ENCODE results near the gene SLC7A7.
A peak's percentile ranks its signal among the peaks of the same experiment; 100 is the strongest.
"Not testable (repeated sequence)": the region's sequence is repeated elsewhere in the genome, so short reads cannot be mapped to it uniquely, and the experiment has no call there.

Gene SLC7A7

GRCh38 chr14:22752422-22752821, 62.8 kb downstream of the SLC7A7 start:
- Mint-ChIP-seq H3K27ac (no peak overlapping the region), H3K36me3 (ENCODE audit: low read depth) (no peaks in the 10 kb centered on the region), H3K9me3 (no peaks in the 10 kb centered on the region), H3K27me3 (ENCODE audit: low read depth) (peaks cover 49% of the 10 kb centered on the region), H3K4me3 (no peak overlapping the region), H3K4me1 (ENCODE audit: low read depth) (peaks cover 24% of the 10 kb centered on the region)
- peak; percentile 17 for DNase-seq (ENCODE audit: low spot score)

- Mint-ChIP-seq H3K36me3 (ENCODE audit: low read depth) (no peaks in the 10 kb centered on the region), H3K27ac (no peak overlapping the region), H3K27me3 (ENCODE audit: low read depth) (peaks cover 40% of the 10 kb centered on the region), H3K4me3 (no peak overlapping the region), H3K4me1 (ENCODE audit: low read depth) (peaks cover 24% of the 10 kb centered on the region), H3K9me3 (no peaks in the 10 kb centered on the region)
- no peak for DNase-seq (ENCODE audit: low spot score)
Observed at GRCh38 chr14:22748631-22749068, 66.6 kb downstream of the SLC7A7 start.

- H3K4me1 Mint-ChIP-seq (ENCODE audit: low read depth), result peaks cover 24% of the 10 kb centered on the region
- H3K27ac Mint-ChIP-seq, result no peak overlapping the region
- no peaks in the 10 kb centered on the region for H3K9me3 Mint-ChIP-seq
- H3K27me3 Mint-ChIP-seq (ENCODE audit: low read depth), result peaks cover 36% of the 10 kb centered on the region
- H3K4me3 Mint-ChIP-seq, result no peak overlapping the region
- DNase-seq (ENCODE audit: low spot score), result no peak
- H3K36me3 Mint-ChIP-seq (ENCODE audit: low read depth), result no peaks in the 10 kb centered on the region
Observed at GRCh38 chr14:22748206-22748605, 67.0 kb downstream of the SLC7A7 start.

GRCh38 chr14:22747769-22748168, 67.5 kb downstream of the SLC7A7 start:
- H3K27me3 Mint-ChIP-seq (ENCODE audit: low read depth), result peaks cover 34% of the 10 kb centered on the region
- H3K9me3 Mint-ChIP-seq, result no peaks in the 10 kb centered on the region
- no peak for DNase-seq (ENCODE audit: low spot score)
- H3K27ac Mint-ChIP-seq, result no peak overlapping the region
- H3K36me3 Mint-ChIP-seq (ENCODE audit: low read depth), result no peaks in the 10 kb centered on the region
- no peak overlapping the region for H3K4me3 Mint-ChIP-seq
- H3K4me1 Mint-ChIP-seq (ENCODE audit: low read depth), result peaks cover 19% of the 10 kb centered on the region

GRCh38 chr14:22740020-22740419, 75.2 kb downstream of the SLC7A7 start:
- Mint-ChIP-seq H3K4me3 (no peak overlapping the region), H3K27ac (no peak overlapping the region), H3K4me1 (ENCODE audit: low read depth) (peaks cover 24% of the 10 kb centered on the region), H3K36me3 (ENCODE audit: low read depth) (peaks cover 6% of the 10 kb centered on the region), H3K9me3 (peaks cover 4% of the 10 kb centered on the region), H3K27me3 (ENCODE audit: low read depth) (peaks cover 13% of the 10 kb centered on the region)
- DNase-seq (ENCODE audit: low spot score), result no peak

GRCh38 chr14:22739423-22739822, 75.8 kb downstream of the SLC7A7 start:
- Mint-ChIP-seq H3K36me3 (ENCODE audit: low read depth) (peaks cover 6% of the 10 kb centered on the region), H3K27ac (no peak overlapping the region), H3K27me3 (ENCODE audit: low read depth) (peaks cover 13% of the 10 kb centered on the region), H3K4me3 (peak overlapping the region; percentile 52), H3K4me1 (ENCODE audit: low read depth) (peaks cover 24% of the 10 kb centered on the region), H3K9me3 (peaks cover 4% of the 10 kb centered on the region)
- DNase-seq (ENCODE audit: low spot score), result no peak

GRCh38 chr14:22737052-22737451, 78.2 kb downstream of the SLC7A7 start:
- H3K36me3 Mint-ChIP-seq (ENCODE audit: low read depth), result peaks cover 6% of the 10 kb centered on the region
- peaks cover 24% of the 10 kb centered on the region for H3K4me1 Mint-ChIP-seq (ENCODE audit: low read depth)
- peak; percentile 68 for DNase-seq (ENCODE audit: low spot score)
- peak overlapping the region; percentile 22 for H3K4me3 Mint-ChIP-seq
- H3K27ac Mint-ChIP-seq, result peak overlapping the region; percentile 91
- peaks cover 4% of the 10 kb centered on the region for H3K9me3 Mint-ChIP-seq
- peaks cover 6% of the 10 kb centered on the region for H3K27me3 Mint-ChIP-seq (ENCODE audit: low read depth)

- not testable (repeated sequence) for H3K27me3 Mint-ChIP-seq (ENCODE audit: low read depth); H3K9me3 Mint-ChIP-seq; H3K36me3 Mint-ChIP-seq (ENCODE audit: low read depth); DNase-seq (ENCODE audit: low spot score); H3K4me3 Mint-ChIP-seq
- Mint-ChIP-seq H3K27ac (peak overlapping the region; percentile 91), H3K4me1 (ENCODE audit: low read depth) (peaks cover 24% of the 10 kb centered on the region)
Observed at GRCh38 chr14:22736384-22736783, 78.9 kb downstream of the SLC7A7 start.

GRCh38 chr14:22735096-22735495, 80.1 kb downstream of the SLC7A7 start:
- Mint-ChIP-seq H3K27ac (no peak overlapping the region), H3K36me3 (ENCODE audit: low read depth) (peaks cover 6% of the 10 kb centered on the region), H3K9me3 (peaks cover 4% of the 10 kb centered on the region), H3K4me3 (no peak overlapping the region), H3K4me1 (ENCODE audit: low read depth) (peaks cover 24% of the 10 kb centered on the region), H3K27me3 (ENCODE audit: low read depth) (peaks cover 7% of the 10 kb centered on the region)
- no peak for DNase-seq (ENCODE audit: low spot score)

GRCh38 chr14:22733829-22734228, 81.4 kb downstream of the SLC7A7 start:
- Mint-ChIP-seq H3K27me3 (ENCODE audit: low read depth) (peaks cover 7% of the 10 kb centered on the region), H3K27ac (no peak overlapping the region), H3K4me1 (ENCODE audit: low read depth) (peaks cover 13% of the 10 kb centered on the region), H3K9me3 (peaks cover 4% of the 10 kb centered on the region), H3K36me3 (ENCODE audit: low read depth) (peaks cover 6% of the 10 kb centered on the region), H3K4me3 (no peak overlapping the region)
- DNase-seq (ENCODE audit: low spot score), result no peak

GRCh38 chr14:22732062-22732461, 83.2 kb downstream of the SLC7A7 start:
- DNase-seq (ENCODE audit: low spot score); H3K9me3 Mint-ChIP-seq; H3K36me3 Mint-ChIP-seq (ENCODE audit: low read depth); H3K4me1 Mint-ChIP-seq (ENCODE audit: low read depth); H3K27ac Mint-ChIP-seq; H3K4me3 Mint-ChIP-seq; H3K27me3 Mint-ChIP-seq (ENCODE audit: low read depth): not testable (repeated sequence)

GRCh38 chr14:22726012-22726411, 89.2 kb downstream of the SLC7A7 start:
- Mint-ChIP-seq H3K27ac (no peak overlapping the region), H3K9me3 (no peaks in the 10 kb centered on the region), H3K27me3 (ENCODE audit: low read depth) (peaks cover under 1% of the 10 kb centered on the region), H3K36me3 (ENCODE audit: low read depth) (no peaks in the 10 kb centered on the region), H3K4me3 (no peak overlapping the region), H3K4me1 (ENCODE audit: low read depth) (peaks cover 2% of the 10 kb centered on the region)
- DNase-seq (ENCODE audit: low spot score), result no peak

GRCh38 chr14:22725374-22725773, 89.9 kb downstream of the SLC7A7 start:
- not testable (repeated sequence) for H3K9me3 Mint-ChIP-seq; H3K27me3 Mint-ChIP-seq (ENCODE audit: low read depth); H3K4me3 Mint-ChIP-seq; DNase-seq (ENCODE audit: low spot score); H3K4me1 Mint-ChIP-seq (ENCODE audit: low read depth); H3K27ac Mint-ChIP-seq; H3K36me3 Mint-ChIP-seq (ENCODE audit: low read depth)

- not testable (repeated sequence) for H3K36me3 Mint-ChIP-seq (ENCODE audit: low read depth); DNase-seq (ENCODE audit: low spot score); H3K4me1 Mint-ChIP-seq (ENCODE audit: low read depth); H3K27me3 Mint-ChIP-seq (ENCODE audit: low read depth); H3K27ac Mint-ChIP-seq; H3K9me3 Mint-ChIP-seq; H3K4me3 Mint-ChIP-seq
Observed at GRCh38 chr14:22724847-22725246, 90.4 kb downstream of the SLC7A7 start.

GRCh38 chr14:22723815-22724214, 91.4 kb downstream of the SLC7A7 start:
- H3K4me1 Mint-ChIP-seq (ENCODE audit: low read depth), result peaks cover 2% of the 10 kb centered on the region
- H3K9me3 Mint-ChIP-seq, result no peaks in the 10 kb centered on the region
- no peak for DNase-seq (ENCODE audit: low spot score)
- no peak overlapping the region for H3K4me3 Mint-ChIP-seq
- peaks cover 5% of the 10 kb centered on the region for H3K27me3 Mint-ChIP-seq (ENCODE audit: low read depth)
- H3K36me3 Mint-ChIP-seq (ENCODE audit: low read depth), result no peaks in the 10 kb centered on the region
- no peak overlapping the region for H3K27ac Mint-ChIP-seq

Data from T-helper 2 cell treated with Interferon-gamma antibody and Interleukin-4, amounts not matched to agents 5 μg/mL and 100 μg/mL, for 36 hours (primary cell).